H1 (cell line): Measurements from ENCODE around the gene UFC1. TPM values are rescaled to one million over a fixed set of nuclear protein-coding genes. Genes with fewer than 3 reads are reported as not detected.

ENCODE experiments used
- CTCF ChIA-PET: fragments of 300-600 bp; sonication (Branson Sonifier 250); formaldehyde crosslinking; loops from one replicate; lab custom pipeline; 2021; ENCODE audit not compliant: partially characterized antibody; lab: Charles Lee
- POLR2A ChIA-PET: fragments of 300-600 bp; sonication (Branson Sonifier 250); formaldehyde crosslinking; loops from one replicate; lab custom pipeline; 2021; ENCODE audit warnings: inconsistent platforms; ENCODE audit not compliant: partially characterized antibody; lab: Charles Lee
- DNase-seq, 2 experiments: peaks; one replicate each; pipeline versions ENCODE4 v3.0.0 to v3.0.0-alpha.2; 2010 to 2022; ENCODE audit warnings: low spot score in 2 of 2, low read depth in 1 of 2, mixed read lengths in 1 of 2
- FAIRE-seq: peaks from 2 replicates; lab custom pipeline; 2011; peaks lifted over from hg19 to GRCh38; lab: Jason Lieb, UNC
- H2AFZ ChIP-seq: 2 replicates; pipeline ENCODE4 v1.8.1; 2012; ENCODE audit warnings: low read length, inconsistent platforms
- H2AK5ac ChIP-seq: 2 replicates; pipeline ENCODE4 v1.6.1; 2013; ENCODE audit warnings: low read depth, low read length
- H2BK120ac ChIP-seq: replicated peaks from 2 replicates; pipeline ENCODE3; 2013; ENCODE audit warnings: low read depth, low read length, inconsistent platforms
- H2BK12ac ChIP-seq: 2 replicates; pipeline ENCODE4 v1.6.1; 2013; ENCODE audit warnings: low read depth, low read length
- H2BK15ac ChIP-seq: 2 replicates; pipeline ENCODE4 v1.6.1; 2013; ENCODE audit warnings: low read length
- H2BK20ac ChIP-seq: 2 replicates; pipeline ENCODE4 v1.6.1; 2013; ENCODE audit warnings: low read length
- H2BK5ac ChIP-seq: 2 replicates; pipeline ENCODE4 v1.6.1; 2013; ENCODE audit warnings: low read depth, low read length
- H3K14ac ChIP-seq: 2 replicates; pipeline ENCODE4 v1.6.1; 2013; ENCODE audit warnings: inconsistent platforms; ENCODE audit not compliant: insufficient read length
- H3K18ac ChIP-seq: 2 replicates; pipeline ENCODE4 v1.6.1; 2013; ENCODE audit warnings: low read length; ENCODE audit errors: extremely low read depth
- H3K23ac ChIP-seq: 2 replicates; pipeline ENCODE4 v1.6.1; 2013; ENCODE audit warnings: inconsistent platforms; ENCODE audit not compliant: insufficient read length
- H3K23me2 ChIP-seq: 2 replicates; pipeline ENCODE4 v1.6.1; 2013; ENCODE audit warnings: low read depth, low read length
- H3K27ac ChIP-seq: 2 replicates; pipeline ENCODE4 v1.6.1; 2011; ENCODE audit warnings: low read depth, low read length, inconsistent platforms
- H3K27me3 ChIP-seq, 4 experiments: replicated peaks in 1 of 4; 1 replicate in 1 of 4; 2 replicates in 3 of 4; pipeline versions ENCODE4 v1.6.1 to v1.8.1; 2011 to 2013; ENCODE audit warnings: low read length in 3 of 4, mild to moderate bottlenecking in 3 of 4, inconsistent platforms in 2 of 4, mixed read lengths in 2 of 4, moderate library complexity in 1 of 4; ENCODE audit not compliant: control insufficient read depth in 3 of 4, insufficient read depth in 3 of 4; ENCODE audit errors: extremely low read depth in 1 of 4
- H3K36me3 ChIP-seq, 4 experiments: 2 replicates each; pipeline versions ENCODE4 v1.6.1 to v1.8.1; 2011 to 2013; ENCODE audit warnings: mild to moderate bottlenecking in 4 of 4, low read length in 3 of 4, moderate library complexity in 2 of 4, control low read depth in 1 of 4, inconsistent platforms in 1 of 4; ENCODE audit not compliant: insufficient read depth in 4 of 4, control insufficient read depth in 2 of 4
- H3K4ac ChIP-seq: replicated peaks from 2 replicates; pipeline ENCODE3; 2013; ENCODE audit warnings: low read length, low read depth, mixed read lengths, inconsistent platforms; ENCODE audit not compliant: insufficient read length
- H3K4me1 ChIP-seq, 4 experiments: replicated peaks in 1 of 4; 1 replicate in 1 of 4; 2 replicates in 3 of 4; pipeline versions ENCODE4 v1.6.1 to v1.8.1; 2011 to 2013; ENCODE audit warnings: low read length in 3 of 4, inconsistent platforms in 2 of 4, mixed read lengths in 1 of 4; ENCODE audit not compliant: insufficient read depth in 4 of 4, control insufficient read depth in 3 of 4
- H3K4me2 ChIP-seq, 2 experiments: 2 replicates each; pipeline versions ENCODE4 v1.6.1 to v1.8.1; 2011 to 2013; ENCODE audit warnings: low read depth in 2 of 2, low read length in 2 of 2, control low read depth in 1 of 2, inconsistent platforms in 1 of 2, mild to moderate bottlenecking in 1 of 2; ENCODE audit not compliant: insufficient read depth in 1 of 2
- H3K4me3 ChIP-seq, 4 experiments: fragments of 200-600, 300-600 bp in 1 of 4; sonication (generic), shearing (Covaris generic), sonication (Bioruptor Twin) in 1 of 4; 2 replicates each; pipeline versions ENCODE4 v1.5.1 to v1.8.1; 2011 to 2016; ENCODE audit warnings: low read length in 4 of 4, low read depth in 3 of 4, control low read depth in 2 of 4, inconsistent platforms in 2 of 4, mild to moderate bottlenecking in 2 of 4, mixed read lengths in 1 of 4, moderate library complexity in 1 of 4; ENCODE audit not compliant: insufficient read depth in 2 of 4; ENCODE audit errors: extremely low read depth in 1 of 4
- H3K56ac ChIP-seq: replicated peaks from 2 replicates; pipeline ENCODE3; 2013; ENCODE audit warnings: low read depth, mild to moderate bottlenecking, mixed read lengths, low read length, inconsistent platforms; ENCODE audit not compliant: insufficient read length
- H3K79me1 ChIP-seq: 2 replicates; pipeline ENCODE4 v1.6.1; 2013; ENCODE audit warnings: low read depth, low read length, control low read depth
- H3K79me2 ChIP-seq, 2 experiments: 2 replicates each; pipeline versions ENCODE4 v1.6.1 to v1.8.1; 2012 to 2013; ENCODE audit warnings: low read length in 2 of 2, mild to moderate bottlenecking in 2 of 2, inconsistent platforms in 1 of 2; ENCODE audit not compliant: insufficient read depth in 2 of 2, control insufficient read depth in 1 of 2
- H3K9ac ChIP-seq, 4 experiments: replicated peaks in 1 of 4; 1 replicate in 1 of 4; 2 replicates in 3 of 4; pipeline versions ENCODE4 v1.6.1 to v1.8.1; 2011 to 2013; ENCODE audit warnings: low read depth in 3 of 4, low read length in 3 of 4, control low read depth in 2 of 4, mild to moderate bottlenecking in 2 of 4, moderate library complexity in 2 of 4, inconsistent platforms in 1 of 4; ENCODE audit errors: extremely low read depth in 1 of 4
- H3K9me3 ChIP-seq, 2 experiments: 2 replicates each; pipeline versions ENCODE4 v1.6.1 to v1.8.1; 2012 to 2013; ENCODE audit warnings: mild to moderate bottlenecking in 2 of 2, moderate library complexity in 2 of 2, control low read depth in 1 of 2, inconsistent platforms in 1 of 2, low read depth in 1 of 2, low read length in 1 of 2, mixed read lengths in 1 of 2; ENCODE audit not compliant: insufficient read depth in 2 of 2
- H4K20me1 ChIP-seq, 2 experiments: replicated peaks in 1 of 2; 2 replicates each; pipeline versions ENCODE3 to v1.8.1; 2011 to 2013; ENCODE audit warnings: inconsistent platforms in 2 of 2, low read length in 2 of 2, mild to moderate bottlenecking in 1 of 2; ENCODE audit not compliant: insufficient read depth in 2 of 2, control insufficient read depth in 1 of 2
- H4K5ac ChIP-seq: 2 replicates; pipeline ENCODE4 v1.6.1; 2013; ENCODE audit warnings: low read length, low read depth, mixed read lengths, inconsistent platforms; ENCODE audit not compliant: insufficient read length
- H4K8ac ChIP-seq: 2 replicates; pipeline ENCODE4 v1.8.0; 2013; ENCODE audit warnings: mild to moderate bottlenecking, moderate library complexity, low read length, inconsistent platforms; ENCODE audit not compliant: insufficient read depth; ENCODE audit errors: extremely low read depth
- H4K91ac ChIP-seq: replicated peaks from 2 replicates; pipeline ENCODE3; 2013; ENCODE audit warnings: low read length, mixed read lengths, inconsistent platforms; ENCODE audit not compliant: insufficient read length
- ASH2L ChIP-seq: fragments of 200-600, 300-600 bp; sonication (generic); IDR thresholded peaks from one replicate; pipeline ENCODE4 v1.7.1; 2017; ENCODE audit warnings: low read length
- CTCF ChIP-seq, 3 experiments: IDR thresholded peaks; 1 replicate in 2 of 3; 2 replicates in 1 of 3; pipeline versions ENCODE4 v1.5.1 to v1.6.1; 2011; ENCODE audit warnings: low read length in 3 of 3, mild to moderate bottlenecking in 3 of 3, inconsistent platforms in 2 of 3, low read depth in 1 of 3, moderate library complexity in 1 of 3; ENCODE audit not compliant: insufficient read depth in 1 of 3; ENCODE audit errors: control extremely low read depth in 1 of 3
- GABPA ChIP-seq: IDR thresholded peaks from 2 replicates; pipeline ENCODE4 v1.6.1; 2011; ENCODE audit warnings: mild to moderate bottlenecking, low read length, moderate library complexity, borderline replicate concordance; ENCODE audit not compliant: insufficient read depth
- KDM5A ChIP-seq: fragments of 200-600 bp; IDR thresholded peaks from 2 replicates; pipeline ENCODE4 v1.7.1; 2012; ENCODE audit warnings: mild to moderate bottlenecking, low read length, inconsistent platforms, mixed read lengths
- MAX ChIP-seq: IDR thresholded peaks from 2 replicates; pipeline ENCODE4 v1.6.1; 2012; ENCODE audit warnings: inconsistent platforms
- POLR2A ChIP-seq, 2 experiments: IDR thresholded peaks; 1 replicate in 1 of 2; 2 replicates in 1 of 2; pipeline ENCODE4 v1.6.1; 2011; ENCODE audit warnings: low read depth in 2 of 2, low read length in 2 of 2, mild to moderate bottlenecking in 2 of 2; ENCODE audit errors: control extremely low read depth in 1 of 2
- RAD21 ChIP-seq, 2 experiments: IDR thresholded peaks in 1 of 2; conservative IDR thresholded peaks in 1 of 2; 2 replicates each; pipeline ENCODE4 v1.6.1; 2011; ENCODE audit warnings: low read depth in 2 of 2, low read length in 2 of 2, improper control_type of control experiment in 1 of 2, inconsistent platforms in 1 of 2, mild to moderate bottlenecking in 1 of 2, moderate library complexity in 1 of 2
- WGBS, 2 experiments: shearing (Covaris generic) in 1 of 2; methylation state at CpG; one replicate each; pipeline versions ENCODE4 v1.1.6 to v1.1.7; 2013 to 2015; ENCODE audit warnings: low lambda C conversion rate in 2 of 2, mixed read lengths in 2 of 2, inconsistent platforms in 1 of 2, low coverage in 1 of 2, missing lambda C conversion rate in 1 of 2; ENCODE audit not compliant: insufficient replicate concordance in 2 of 2, insufficient coverage in 1 of 2, insufficient read length in 1 of 2; ENCODE audit errors: extremely low coverage in 1 of 2, missing lambda C conversion rate in 1 of 2; 5-methylcytosine and 5-hydroxymethylcytosine counted together
- polyA plus RNA-seq, 7 experiments: library from polyadenylated mRNA; depleted of rRNA in 3 of 7; stranded (reverse) in 5 of 7; unstranded in 2 of 7; fragments of >200 nt in 5 of 7; fragments of 200-250 nt in 2 of 7; gene quantifications; 1 replicate in 5 of 7; 2 replicates in 1 of 7; 4 replicates in 1 of 7; pipeline versions ENCODE4 v1.2.1 to v1.2.3, GENCODE V29; 2011 to 2013; ENCODE audit warnings: missing spikeins in 2 of 7, mixed read lengths in 2 of 7
- total RNA-seq: library from RNA; stranded (reverse); fragmentation: NEBNext Ultra II Directional; extraction: Animal tissue kit (Norgen Biotek cat#: 25700); gene quantifications from 2 replicates; pipeline ENCODE4 v1.2.1, GENCODE V29; 2021

The UFC1 gene
- total and polyA plus RNA-seq, 2 of the 8 experiments (the other 6 are each of a cell fraction or from before 2014, with no cell fraction given), result 67.8 to 102 TPM

GRCh38 chr1:161119092-161119903 is 34.5 kb upstream of the UFC1 start:
- Histone ChIP-seq H3K23ac (no peak overlapping the region), H3K9me3 (no peaks in the 10 kb centered on the region), H3K36me3 (peaks cover 15 to 45% (median 32%) of the 10 kb centered on the region in 4 experiments), H3K14ac (no peak overlapping the region), H3K4me1 (peaks cover 4 to 10% (median 5%) of the 10 kb centered on the region in 4 experiments; a peak in 6 of 7 replicates), H2AK5ac (no peak overlapping the region), H2BK5ac (no peak overlapping the region), H4K8ac (no peak overlapping the region), H2BK15ac (peak overlapping the region; percentile 25; the same call in 1 of the 2 replicates), H3K4me3 (peak overlapping the region; percentile 84 to 99 (median 93); a peak in 7 of 8 replicates), H3K79me1 (peaks cover 13% of the 10 kb centered on the region), H4K5ac (no peak overlapping the region), H3K27ac (no peak overlapping the region), H3K56ac (no peak overlapping the region), H3K4ac (no peak overlapping the region), H3K9ac (peak overlapping the region in 3 of 4 experiments; percentile 83 to 87 (median 86); a peak in 5 of 7 replicates), H3K4me2 (peak overlapping the region; percentile 77 to 100), H3K23me2 (peaks cover 12% of the 10 kb centered on the region), H2AFZ (no peak overlapping the region), H3K79me2 (peaks cover 0 to 41% of the 10 kb centered on the region in 2 experiments; a peak in 2 of 4 replicates), H3K18ac (no peak overlapping the region), H2BK12ac (0 out of 2 replicates have a peak overlapping the region, but pooled peaks have one; percentile 53), H4K20me1 (peaks cover 0 to 13% of the 10 kb centered on the region in 2 experiments), H4K91ac (peak overlapping the region; percentile 13), H2BK120ac (no peak overlapping the region), H3K27me3 (no peaks in the 10 kb centered on the region), H2BK20ac (no peak overlapping the region)
- FAIRE-seq (no peak), DNase-seq (peak in 1 of 2 experiments; percentile 47)
- ChIA-PET CTCF (interaction anchor here (0.6 to 1.0 kb wide), 8 partner anchors 8 to 183 kb away, joined by 3 to 4 read pairs (median 3); partner anchors contain the start of genes KLHDC9 and PPOX), POLR2A (no interaction called here)
- WGBS, 2 experiments, result 79% methylated on average over 10 of the region's 10 CpGs; no CpG with 5 or more reads in 1 of the 2 experiments
- TF ChIP-seq GABPA (no peak), MAX (peak; percentile 35; the same call in 1 of the 2 replicates), ASH2L (no peak), KDM5A (no peak), POLR2A (IDR thresholded peaks at IDR 0.05; ENCODE audit: control extremely low read depth in 1 of 2, low read depth in 2 of 2, low read length in 2 of 2) (peak in 1 of 2 experiments; percentile 19; a peak in 1 of 3 replicates), RAD21 (IDR thresholded peaks at IDR 0.05 in 1 of 2, conservative IDR thresholded peaks at IDR 0.05 in 1 of 2; ENCODE audit: low read depth in 2 of 2, low read length in 2 of 2) (peak; percentile 23 to 43), CTCF (IDR thresholded peaks at IDR 0.05; ENCODE audit: control extremely low read depth in 1 of 3, insufficient read depth in 1 of 3, low read depth in 1 of 3, low read length in 3 of 3) (peak; percentile 31 to 66 (median 41); a peak in 3 of 4 replicates)
